ENCODE data around the gene EPSTI1. TPM values are rescaled to one million over a fixed set of nuclear protein-coding genes. Genes with fewer than 3 reads are reported as not detected.

The EPSTI1 gene
- total RNA-seq, 1 donor from 2014 or later, result 24.7 TPM

- Histone ChIP-seq H3K36me3 (no peaks in the 10 kb centered on the region), H3K9me3 (no peaks in the 10 kb centered on the region), H3K27me3 (no peaks in the 10 kb centered on the region), H3K4me3 (no peak overlapping the region), H3K4me1 (peaks cover 3% of the 10 kb centered on the region), H3K27ac (no peak overlapping the region)
- ATAC-seq (no peak), DNase-seq (no peak)
- no peak for TF ChIP-seq CTCF (IDR thresholded peaks at IDR 0.05)
- intact Hi-C loops (cut with DNase I), result no loop called here
Observed at GRCh38 chr13:43009506-43009905, 17.5 kb upstream of the EPSTI1 start.

GRCh38 chr13:43008596-43008995 is 16.6 kb upstream of the EPSTI1 start:
- Histone ChIP-seq H3K4me3 (no peak overlapping the region), H3K9me3 (no peaks in the 10 kb centered on the region), H3K27ac (no peak overlapping the region), H3K36me3 (no peaks in the 10 kb centered on the region), H3K27me3 (no peaks in the 10 kb centered on the region), H3K4me1 (peaks cover 3% of the 10 kb centered on the region)
- DNase-seq, result no peak
- no peak for TF ChIP-seq CTCF (IDR thresholded peaks at IDR 0.05)
- ATAC-seq, result no peak
- intact Hi-C loops (cut with DNase I), result no loop called here

- Histone ChIP-seq H3K27me3 (no peaks in the 10 kb centered on the region), H3K36me3 (no peaks in the 10 kb centered on the region), H3K27ac (no peak overlapping the region), H3K4me3 (no peak overlapping the region), H3K9me3 (no peaks in the 10 kb centered on the region), H3K4me1 (peaks cover 3% of the 10 kb centered on the region)
- no peak for TF ChIP-seq CTCF (IDR thresholded peaks at IDR 0.05)
- intact Hi-C loops (cut with DNase I), result no loop called here
- ATAC-seq (peak; percentile 67), DNase-seq (no peak)
Observed at GRCh38 chr13:43006893-43007631, 15.0 kb upstream of the EPSTI1 start.

GRCh38 chr13:43005460-43006236 is 13.6 kb upstream of the EPSTI1 start:
- peak; percentile 40 for ATAC-seq
- DNase-seq, result no peak
- intact Hi-C loops (cut with DNase I), result no loop called here
- H3K27ac ChIP-seq, result no peak overlapping the region
- H3K4me3 ChIP-seq, result no peak overlapping the region
- H3K4me1 ChIP-seq, result peaks cover 3% of the 10 kb centered on the region
- no peaks in the 10 kb centered on the region for H3K9me3 ChIP-seq
- no peaks in the 10 kb centered on the region for H3K27me3 ChIP-seq
- no peak for TF ChIP-seq CTCF (IDR thresholded peaks at IDR 0.05)
- H3K36me3 ChIP-seq, result no peaks in the 10 kb centered on the region

- DNase-seq (no peak), ATAC-seq (no peak)
- intact Hi-C loops (cut with DNase I), result no loop called here
- no peak overlapping the region for H3K4me3 ChIP-seq
- no peak for TF ChIP-seq CTCF (IDR thresholded peaks at IDR 0.05)
- no peaks in the 10 kb centered on the region for H3K9me3 ChIP-seq
- peaks cover 3% of the 10 kb centered on the region for H3K4me1 ChIP-seq
- no peaks in the 10 kb centered on the region for H3K27me3 ChIP-seq
- H3K36me3 ChIP-seq, result no peaks in the 10 kb centered on the region
- H3K27ac ChIP-seq, result no peak overlapping the region
Observed at GRCh38 chr13:43003729-43004128, 11.7 kb upstream of the EPSTI1 start.
